ENCODE results near the gene WWTR1.

DNA sequence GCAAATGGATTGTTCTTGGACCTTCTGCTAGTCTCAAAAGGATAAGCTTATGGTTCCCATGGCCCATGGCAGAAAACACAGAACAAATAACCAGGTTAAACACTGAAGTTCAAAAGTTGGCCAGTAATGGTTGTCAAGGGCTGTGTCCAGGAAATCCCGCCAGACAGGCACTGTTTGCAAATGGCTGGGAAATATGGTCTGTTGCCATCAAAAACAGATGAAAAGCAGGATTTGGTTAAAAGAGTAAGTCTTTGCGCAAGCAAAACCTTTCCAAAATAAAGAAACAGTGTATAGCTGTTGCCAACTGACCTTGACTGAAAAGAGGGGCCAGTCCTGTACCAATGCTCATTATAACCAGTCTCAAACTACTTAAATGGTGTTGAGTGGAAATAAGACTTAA, 58.6 kb downstream of the WWTR1 start:
- no peak for TF ChIP-seq POLR2A (IDR thresholded peaks at IDR 0.05)
- TF ChIP-seq, protein P1, sequence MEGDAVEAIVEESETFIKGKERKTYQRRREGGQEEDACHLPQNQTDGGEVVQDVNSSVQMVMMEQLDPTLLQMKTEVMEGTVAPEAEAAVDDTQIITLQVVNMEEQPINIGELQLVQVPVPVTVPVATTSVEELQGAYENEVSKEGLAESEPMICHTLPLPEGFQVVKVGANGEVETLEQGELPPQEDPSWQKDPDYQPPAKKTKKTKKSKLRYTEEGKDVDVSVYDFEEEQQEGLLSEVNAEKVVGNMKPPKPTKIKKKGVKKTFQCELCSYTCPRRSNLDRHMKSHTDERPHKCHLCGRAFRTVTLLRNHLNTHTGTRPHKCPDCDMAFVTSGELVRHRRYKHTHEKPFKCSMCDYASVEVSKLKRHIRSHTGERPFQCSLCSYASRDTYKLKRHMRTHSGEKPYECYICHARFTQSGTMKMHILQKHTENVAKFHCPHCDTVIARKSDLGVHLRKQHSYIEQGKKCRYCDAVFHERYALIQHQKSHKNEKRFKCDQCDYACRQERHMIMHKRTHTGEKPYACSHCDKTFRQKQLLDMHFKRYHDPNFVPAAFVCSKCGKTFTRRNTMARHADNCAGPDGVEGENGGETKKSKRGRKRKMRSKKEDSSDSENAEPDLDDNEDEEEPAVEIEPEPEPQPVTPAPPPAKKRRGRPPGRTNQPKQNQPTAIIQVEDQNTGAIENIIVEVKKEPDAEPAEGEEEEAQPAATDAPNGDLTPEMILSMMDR (IDR thresholded peaks at IDR 0.05): no peak

All from uterus (tissue), 2 donors.